ENCODE measurements around the gene EGFR.

GRCh38 chr7:54989453-54990225 lies 29.2 kb upstream of the EGFR start:
- TF ChIP-seq CTCF (conservative IDR thresholded peaks at IDR 0.05 in 1 of 2, IDR thresholded peaks at IDR 0.05 in 1 of 2; ENCODE audit: extremely low read depth in 1 of 2, insufficient read depth in 1 of 2, low read depth in 1 of 2, low read length in 2 of 2) (no peak), EZH2 (IDR thresholded peaks at IDR 0.05; ENCODE audit: borderline replicate concordance, low read length) (no peak)

Measured in mammary epithelial cell (primary cell).